ENCODE measurements around the gene HOXA9.

The HOXA9 gene

GRCh38 chr7:27148031-27148755 lies 17.1 kb downstream of the HOXA9 start:
- in situ Hi-C loops (cut with MboI; ENCODE audit: low sequenced_read_pairs): no loop called here

- in situ Hi-C loops (cut with MboI; ENCODE audit: low sequenced_read_pairs): no loop called here
Observed at GRCh38 chr7:27147199-27148030, 17.9 kb downstream of the HOXA9 start, which contains the start of gene HOXA6. TSS of gene HOXA6 (minus strand) at chr7:27147774. CDS start at chr7:27147749, 25 bp downstream.

GRCh38 chr7:27146491-27147198 lies 18.7 kb downstream of the HOXA9 start:
- in situ Hi-C loops (cut with MboI; ENCODE audit: low sequenced_read_pairs): no loop called here

- in situ Hi-C loops (cut with MboI; ENCODE audit: low sequenced_read_pairs): no loop called here
Observed at GRCh38 chr7:27145914-27146412, 19.4 kb downstream of the HOXA9 start.

- in situ Hi-C loops (cut with MboI; ENCODE audit: low sequenced_read_pairs): no loop called here
Observed at GRCh38 chr7:27145165-27145913, 20.0 kb downstream of the HOXA9 start.

- in situ Hi-C loops (cut with MboI; ENCODE audit: low sequenced_read_pairs): no loop called here
Observed at GRCh38 chr7:27144781-27145164, 20.6 kb downstream of the HOXA9 start.

- in situ Hi-C loops (cut with MboI; ENCODE audit: low sequenced_read_pairs): no loop called here
Observed at GRCh38 chr7:27143950-27144780, 21.2 kb downstream of the HOXA9 start.

- in situ Hi-C loops (cut with MboI; ENCODE audit: low sequenced_read_pairs): no loop called here
Observed at GRCh38 chr7:27143023-27143949, 22.1 kb downstream of the HOXA9 start, which contains the start of gene HOXA5. TSS of gene HOXA5 (minus strand) at chr7:27143681. CDS start at chr7:27143607, 74 bp downstream.

GRCh38 chr7:27142580-27143022 lies 22.7 kb downstream of the HOXA9 start:
- in situ Hi-C loops (cut with MboI; ENCODE audit: low sequenced_read_pairs): no loop called here

GRCh38 chr7:27141923-27142579 lies 23.3 kb downstream of the HOXA9 start:
- in situ Hi-C loops (cut with MboI; ENCODE audit: low sequenced_read_pairs): no loop called here

- in situ Hi-C loops (cut with MboI; ENCODE audit: low sequenced_read_pairs): no loop called here
Observed at GRCh38 chr7:27141137-27141922, 24.0 kb downstream of the HOXA9 start.

GRCh38 chr7:27140126-27140857 lies 25.0 kb downstream of the HOXA9 start:
- in situ Hi-C loops (cut with MboI; ENCODE audit: low sequenced_read_pairs): no loop called here

- in situ Hi-C loops (cut with MboI; ENCODE audit: low sequenced_read_pairs): no loop called here
Observed at GRCh38 chr7:27139334-27140125, 25.8 kb downstream of the HOXA9 start.

- in situ Hi-C loops (cut with MboI; ENCODE audit: low sequenced_read_pairs): no loop called here
Observed at GRCh38 chr7:27138985-27139333, 26.4 kb downstream of the HOXA9 start.

GRCh38 chr7:27138472-27138871 lies 26.9 kb downstream of the HOXA9 start:
- in situ Hi-C loops (cut with MboI; ENCODE audit: low sequenced_read_pairs): no loop called here

Data from HL-60/S4 (cell line).